Measurements from ENCODE around the gene UBE2V1.

Gene UBE2V1

DNA sequence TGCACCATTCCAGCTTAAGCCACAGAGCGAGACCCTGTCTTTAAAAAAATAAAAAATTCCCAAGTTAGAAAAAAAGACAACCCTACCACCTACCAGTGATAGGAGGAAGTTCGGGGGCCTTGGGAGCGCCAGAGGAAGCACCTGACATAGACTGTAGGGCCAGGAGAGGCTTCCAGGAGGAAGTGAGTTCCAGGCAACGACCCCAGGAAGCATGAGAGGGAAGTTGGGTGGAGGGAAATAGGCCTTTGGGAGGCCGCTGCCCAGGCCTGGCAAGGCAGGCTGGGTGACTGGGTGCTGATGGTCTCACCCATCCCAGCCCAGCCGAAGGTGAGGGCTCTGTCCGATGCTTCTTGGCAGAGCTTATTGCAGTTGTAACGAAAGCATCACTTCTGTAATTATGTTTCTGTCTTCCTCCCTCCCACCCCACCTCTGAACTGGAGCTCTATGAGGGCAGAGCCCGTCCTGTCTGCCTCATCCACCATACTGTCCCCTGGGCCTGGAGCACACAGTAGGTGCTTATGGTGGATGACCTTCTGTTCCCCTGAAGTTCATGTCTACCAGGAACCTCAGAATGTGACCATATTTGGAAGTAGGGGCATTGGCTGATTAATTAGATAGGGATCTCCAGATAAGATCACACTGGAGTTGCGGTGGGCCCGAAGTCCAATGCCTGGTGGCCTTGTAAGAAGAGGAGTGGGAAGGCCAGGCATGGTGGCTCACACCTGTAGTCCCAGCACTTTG lies 54.1 kb downstream of the UBE2V1 start:
- DNase-seq = no peak

- no peak for DNase-seq
Measured at GRCh38 chr20:50057714-50058053, 55.3 kb downstream of the UBE2V1 start.

DNA sequence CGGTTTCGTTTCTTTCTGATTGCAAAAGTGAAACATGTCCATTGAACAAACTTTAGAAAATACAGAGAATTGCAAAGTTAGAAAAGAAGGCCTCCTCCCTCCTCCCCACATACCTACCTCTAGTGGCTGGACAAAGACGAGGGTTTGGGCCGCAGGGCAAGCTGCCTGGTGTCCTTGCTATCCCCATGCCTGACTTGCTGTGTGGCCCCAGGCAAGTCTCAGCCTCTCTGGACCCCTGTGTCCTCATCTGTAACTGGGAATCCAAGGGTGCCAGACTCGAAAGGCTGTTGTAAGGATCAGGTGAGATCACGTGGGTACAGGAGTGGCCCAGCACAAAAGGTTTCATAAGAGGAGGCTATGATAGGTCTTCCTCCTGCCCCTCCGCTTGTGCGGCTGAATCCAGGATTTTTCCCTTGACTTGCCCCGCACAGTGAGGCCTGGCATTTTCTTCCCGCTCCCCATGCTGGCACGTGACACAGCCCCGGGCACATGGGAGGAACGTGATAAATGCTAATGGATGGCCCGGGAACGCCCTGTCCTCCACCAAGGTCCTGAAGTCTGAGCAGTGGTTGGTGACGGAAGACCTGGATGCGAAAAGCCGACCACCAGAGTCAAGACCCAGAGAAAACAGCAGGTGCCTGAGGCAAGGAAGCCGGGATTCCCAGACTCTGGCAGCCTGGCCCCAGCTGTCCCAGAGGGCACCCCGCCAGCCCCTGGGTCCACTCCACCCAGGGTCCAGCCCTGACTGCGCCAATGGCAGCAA lies 55.8 kb downstream of the UBE2V1 start:
- DNase-seq = no peak

DNA sequence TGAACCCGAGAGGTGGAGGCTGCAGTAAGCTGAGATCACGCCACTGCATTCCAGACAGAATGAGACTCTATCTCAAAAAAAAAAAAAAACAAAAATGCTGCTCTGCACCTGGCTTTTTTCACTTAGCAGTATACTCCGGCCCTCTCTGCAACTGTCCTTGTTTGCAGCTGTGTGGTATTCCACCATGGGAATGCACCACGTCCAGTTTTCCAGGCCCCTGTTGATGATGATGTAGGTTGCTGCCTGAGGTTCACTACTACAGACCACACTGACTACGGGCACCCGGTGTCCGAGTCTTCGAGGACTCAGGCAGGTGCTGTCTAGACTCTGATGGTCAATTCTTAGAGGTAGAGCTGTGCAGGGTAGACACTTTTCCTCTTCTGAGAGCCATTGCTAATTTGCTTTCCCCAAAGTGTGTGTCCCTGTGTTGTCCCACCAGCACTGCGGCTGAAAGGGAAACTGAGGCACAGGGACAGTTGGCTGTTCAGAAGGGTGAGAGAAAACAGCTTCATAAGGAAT lies 56.5 kb downstream of the UBE2V1 start:
- DNase-seq = no peak

GRCh38 chr20:50055524-50056083 lies 57.3 kb downstream of the UBE2V1 start:
- no peak for DNase-seq

DNA sequence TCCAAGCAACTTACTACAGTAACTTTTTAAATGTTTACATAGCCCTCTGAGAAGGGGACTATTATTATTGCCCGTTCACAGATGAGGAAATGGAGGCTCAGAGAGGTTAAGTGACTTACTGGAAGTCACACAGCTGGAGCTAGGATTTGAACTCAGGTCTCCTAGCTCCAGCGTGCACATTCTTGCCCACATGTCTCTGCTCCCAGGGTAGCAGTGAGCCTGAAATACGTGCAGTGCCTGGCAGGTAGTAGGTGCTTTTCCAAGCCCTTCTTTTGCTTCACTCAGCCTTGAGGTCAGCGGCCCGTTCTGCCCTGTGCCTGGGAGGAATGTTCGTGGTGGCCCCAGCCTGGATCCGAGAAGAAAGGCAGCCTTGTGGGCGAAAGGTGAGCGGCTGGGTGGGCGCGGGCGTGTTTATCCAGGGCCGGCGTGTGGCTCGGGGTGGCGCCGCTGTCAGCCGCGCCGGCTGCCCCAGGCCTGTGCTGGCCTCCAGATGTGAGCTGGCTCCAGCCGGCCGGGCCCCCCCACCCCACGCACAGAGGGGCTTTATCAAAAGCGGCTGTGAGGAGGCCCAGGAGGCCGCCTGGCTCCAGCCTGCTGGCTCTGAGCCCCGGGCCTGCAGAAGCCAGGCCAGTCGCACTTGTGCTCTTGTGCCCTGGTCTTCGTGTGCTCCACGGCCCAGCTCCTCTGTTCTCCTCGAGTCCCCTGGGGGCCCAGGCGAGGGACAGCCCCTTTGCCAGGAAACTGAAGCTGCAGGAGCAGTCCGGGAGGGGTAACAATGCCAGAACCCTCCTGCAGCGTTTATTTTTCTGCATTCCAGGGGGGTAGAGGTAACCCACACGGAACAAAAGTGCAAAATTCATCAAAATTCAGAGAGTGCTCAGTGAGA lies 58.1 kb downstream of the UBE2V1 start:
- no peak for DNase-seq

- no peak for DNase-seq
Measured at GRCh38 chr20:50054231-50054547, 58.8 kb downstream of the UBE2V1 start.

DNA sequence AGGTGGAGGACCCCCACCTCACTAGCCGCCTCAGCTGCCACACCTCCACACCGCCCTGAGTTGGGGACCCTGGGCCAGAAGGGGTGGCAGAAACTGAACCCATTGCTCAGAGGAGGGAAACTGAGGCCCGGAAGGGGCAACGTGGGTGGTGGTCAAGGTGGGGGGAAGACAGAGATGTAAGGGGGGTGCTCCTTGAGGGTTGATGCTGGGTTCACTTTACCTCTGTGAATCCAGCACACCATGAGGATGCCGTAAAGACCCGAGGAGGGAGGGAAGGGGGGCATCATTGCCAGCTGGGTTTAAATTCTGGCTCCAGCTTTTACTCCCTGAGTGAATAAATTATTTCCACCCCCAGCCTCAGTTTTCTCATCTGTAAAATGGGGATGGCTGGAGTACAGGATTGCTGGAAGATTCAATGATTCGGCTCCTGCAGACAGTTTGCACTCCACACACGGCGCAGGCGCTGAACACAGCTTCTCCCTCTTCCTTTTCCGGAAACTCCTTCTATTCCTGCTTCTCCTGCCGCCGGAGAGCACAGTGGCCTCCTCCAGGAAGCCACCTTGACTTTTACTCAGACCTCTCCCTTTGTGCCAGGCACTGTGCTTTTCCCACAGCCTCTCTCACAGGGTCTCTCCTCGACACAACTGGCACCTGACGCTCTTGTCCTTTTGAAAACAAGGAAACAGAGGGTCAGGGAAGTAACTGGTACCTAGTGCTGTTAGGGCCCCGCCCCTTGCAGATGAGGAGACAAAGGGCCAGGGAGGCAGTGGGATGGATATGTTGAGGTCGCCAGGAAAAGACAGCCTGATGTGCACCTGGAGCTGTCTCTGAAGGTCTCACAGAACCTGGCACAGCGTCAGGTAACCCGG lies 59.4 kb downstream of the UBE2V1 start:
- DNase-seq = no peak

- no peak for DNase-seq
Measured at GRCh38 chr20:50052550-50053361, 60.2 kb downstream of the UBE2V1 start.

DNA sequence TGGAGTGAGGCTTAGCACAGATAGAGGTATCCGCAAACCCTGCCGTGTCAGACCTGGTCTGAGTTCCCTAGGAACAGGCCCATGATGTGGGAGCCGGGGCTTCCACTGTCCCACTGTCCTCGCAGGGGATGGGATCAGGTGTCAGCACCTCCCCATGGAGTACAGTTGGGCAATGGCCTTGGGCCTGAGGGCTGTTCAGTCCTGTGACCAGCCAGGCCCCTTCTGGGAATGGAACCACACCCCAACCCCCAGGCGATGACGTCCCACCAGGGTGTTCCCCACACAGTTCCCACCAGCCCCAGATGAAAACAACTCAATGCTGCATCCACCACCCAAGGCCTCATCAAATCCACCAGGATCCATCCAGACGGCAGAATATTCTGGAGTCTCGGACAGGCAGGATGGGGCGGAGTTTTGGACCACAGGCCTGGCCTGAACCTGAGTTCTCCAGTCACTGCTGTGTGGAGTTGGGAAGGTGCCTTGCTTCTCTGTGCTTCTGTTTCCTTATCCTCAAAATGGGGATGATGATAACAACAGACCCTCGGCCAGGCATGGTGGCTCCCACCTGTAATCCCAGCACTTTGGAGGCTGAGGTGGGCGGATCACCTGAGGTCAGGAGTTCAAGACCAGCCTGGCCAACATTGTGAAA lies 62.2 kb downstream of the UBE2V1 start:
- no peak for DNase-seq

DNA sequence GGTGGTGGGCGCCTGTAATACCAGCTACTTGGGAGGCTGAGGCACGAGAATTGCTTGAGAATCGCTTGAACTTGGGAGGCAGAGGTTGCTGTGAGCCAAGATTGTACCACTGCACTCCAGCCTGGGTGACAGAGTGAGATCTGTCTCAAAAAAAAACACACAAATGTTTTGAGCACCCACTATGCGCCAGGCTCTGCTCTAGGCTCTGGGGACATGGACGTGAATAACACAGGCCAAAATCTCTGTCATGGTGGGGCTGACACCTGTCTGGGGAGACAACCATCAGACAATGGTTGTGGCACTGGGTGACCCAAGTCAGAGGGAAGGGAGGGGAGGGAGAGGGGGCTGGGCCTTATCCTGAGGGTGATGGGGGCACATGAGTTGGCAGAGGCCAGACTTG lies 62.7 kb downstream of the UBE2V1 start:
- no peak for DNase-seq

DNA sequence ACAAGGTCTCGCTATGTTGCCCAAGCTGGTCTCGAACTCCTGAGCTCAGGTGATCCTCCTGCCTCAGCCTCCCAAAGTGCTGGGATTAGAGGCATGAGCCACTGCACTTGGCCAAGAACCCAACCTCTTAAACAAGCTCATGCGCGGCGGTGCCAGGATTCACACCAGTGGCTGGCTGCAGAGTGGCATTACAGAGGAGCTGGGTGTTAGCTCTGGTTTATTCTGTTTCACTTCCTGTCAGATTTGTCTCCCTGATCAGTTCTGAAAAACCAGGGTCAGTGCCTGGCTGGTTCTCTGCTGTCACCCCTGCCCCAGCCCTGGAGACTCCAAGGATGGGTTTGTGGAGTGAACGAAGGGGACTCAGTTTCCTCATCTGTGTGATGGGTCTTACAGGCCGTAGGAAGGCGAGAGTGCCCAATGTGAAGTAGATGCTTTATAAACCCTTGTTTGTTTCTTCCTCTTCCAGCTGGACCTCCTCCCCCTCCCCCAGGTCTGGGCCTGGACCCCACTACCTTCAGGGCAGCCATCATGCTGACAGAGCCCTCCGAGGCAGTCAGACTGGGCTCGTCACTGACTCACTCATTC lies 63.4 kb downstream of the UBE2V1 start:
- DNase-seq = no peak

- no peak for DNase-seq
Measured at GRCh38 chr20:50048420-50049166, 64.4 kb downstream of the UBE2V1 start.

GRCh38 chr20:50044353-50044960 lies 68.5 kb downstream of the UBE2V1 start:
- DNase-seq = no peak

GRCh38 chr20:50043573-50044352 lies 69.2 kb downstream of the UBE2V1 start:
- DNase-seq = no peak

- DNase-seq = no peak
Measured at GRCh38 chr20:50042370-50043313, 70.3 kb downstream of the UBE2V1 start.

DNA sequence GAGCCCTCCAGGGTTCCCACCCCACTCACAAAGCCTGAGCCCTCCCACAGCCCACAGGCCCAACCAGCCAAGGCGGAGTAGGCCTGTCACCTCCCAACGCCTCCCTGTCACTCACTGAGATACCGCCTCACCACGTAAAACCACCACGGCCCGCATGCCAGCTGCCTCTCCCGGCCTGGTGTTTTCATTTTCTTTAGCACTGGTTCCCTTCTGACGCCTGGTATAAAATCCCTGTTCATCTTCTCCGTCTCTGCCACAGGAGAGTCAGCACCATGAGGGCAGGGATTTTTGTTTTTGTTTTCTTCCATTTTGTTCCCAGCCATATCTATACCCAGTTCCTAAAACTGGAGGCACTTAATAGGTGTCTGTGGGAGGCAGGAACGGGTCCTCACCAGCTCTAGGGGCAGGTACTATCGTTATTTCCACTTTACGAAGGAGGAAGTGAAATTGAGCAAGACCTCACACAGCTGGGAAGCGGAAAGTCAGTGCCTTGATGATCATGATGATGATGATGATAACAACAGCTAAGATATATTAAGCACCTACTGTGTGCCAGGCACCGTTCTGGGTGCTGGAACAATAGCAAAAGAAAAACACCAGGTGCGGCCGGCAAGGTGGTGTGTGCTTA lies 71.6 kb downstream of the UBE2V1 start:
- DNase-seq = no peak

All from SHP77 (cell line).